ENCODE measurements around the gene MPLKIP.

The MPLKIP gene

DNA sequence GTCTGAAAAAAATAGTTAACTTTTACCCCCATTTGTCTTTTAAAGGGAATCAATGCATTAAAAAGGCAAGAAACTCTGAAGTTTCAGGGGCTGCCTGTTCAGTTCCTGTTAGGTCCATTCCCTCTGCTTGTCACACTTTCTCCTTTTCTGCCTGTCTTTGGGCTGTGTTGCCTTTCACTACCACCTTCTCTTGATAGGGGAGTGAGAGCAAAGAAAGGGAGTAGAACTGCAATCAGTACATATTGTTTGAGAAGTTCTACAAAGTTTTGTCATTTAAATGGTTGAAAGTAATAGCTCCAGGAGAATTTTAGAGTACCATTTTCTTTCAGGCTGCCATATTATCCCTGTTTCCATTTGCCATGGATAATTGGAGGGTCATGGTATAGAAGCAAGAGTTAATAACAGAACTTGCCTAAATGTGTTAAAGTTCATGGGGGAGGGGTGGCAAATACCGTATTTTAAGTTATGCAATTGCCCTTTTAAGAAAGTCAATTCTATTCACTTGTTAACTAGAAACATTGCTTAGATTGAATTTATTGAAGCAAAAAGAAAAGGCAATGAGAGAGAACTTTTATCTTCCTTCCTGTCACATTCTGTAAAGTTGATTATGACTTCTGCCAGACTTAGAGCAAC lies 38.6 kb downstream of the MPLKIP start:
- H3K36me3 Mint-ChIP-seq (ENCODE audit: low read depth), result peaks cover 37% of the 10 kb centered on the region
- H3K4me3 Mint-ChIP-seq, result no peak overlapping the region
- H3K27ac Mint-ChIP-seq, result no peak overlapping the region
- H3K4me1 Mint-ChIP-seq, result no peaks in the 10 kb centered on the region
- no peak for TF ChIP-seq CTCF (IDR thresholded peaks at IDR 0.05)
- DNase-seq, result no peak
- no peaks in the 10 kb centered on the region for H3K9me3 Mint-ChIP-seq
- no peaks in the 10 kb centered on the region for H3K27me3 Mint-ChIP-seq (ENCODE audit: low read depth, poor library complexity)

DNA sequence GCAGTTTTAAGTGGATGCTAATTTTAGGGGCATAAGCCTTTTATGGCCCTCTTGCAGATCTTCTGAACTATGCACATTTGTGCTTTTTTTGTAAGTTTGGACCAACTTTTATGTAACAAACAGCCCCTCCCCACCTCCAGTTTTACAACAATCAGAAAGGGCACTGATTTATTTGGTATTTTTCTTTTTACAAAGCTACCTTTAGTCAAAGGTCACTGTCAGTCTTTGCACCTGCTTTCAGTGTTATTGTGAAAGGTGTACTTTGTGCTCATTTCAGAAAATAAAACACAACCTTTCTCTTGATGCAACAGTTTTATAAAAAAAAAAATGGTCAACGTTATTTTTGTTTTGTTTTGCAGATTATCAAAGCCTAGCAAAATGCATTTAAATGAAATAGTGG lies 39.2 kb downstream of the MPLKIP start:
- TF ChIP-seq CTCF (IDR thresholded peaks at IDR 0.05), result no peak
- no peak overlapping the region for H3K27ac Mint-ChIP-seq
- H3K9me3 Mint-ChIP-seq, result no peaks in the 10 kb centered on the region
- no peaks in the 10 kb centered on the region for H3K27me3 Mint-ChIP-seq (ENCODE audit: low read depth, poor library complexity)
- no peak overlapping the region for H3K4me3 Mint-ChIP-seq
- peaks cover 42% of the 10 kb centered on the region for H3K36me3 Mint-ChIP-seq (ENCODE audit: low read depth)
- H3K4me1 Mint-ChIP-seq, result no peaks in the 10 kb centered on the region
- DNase-seq, result no peak

DNA sequence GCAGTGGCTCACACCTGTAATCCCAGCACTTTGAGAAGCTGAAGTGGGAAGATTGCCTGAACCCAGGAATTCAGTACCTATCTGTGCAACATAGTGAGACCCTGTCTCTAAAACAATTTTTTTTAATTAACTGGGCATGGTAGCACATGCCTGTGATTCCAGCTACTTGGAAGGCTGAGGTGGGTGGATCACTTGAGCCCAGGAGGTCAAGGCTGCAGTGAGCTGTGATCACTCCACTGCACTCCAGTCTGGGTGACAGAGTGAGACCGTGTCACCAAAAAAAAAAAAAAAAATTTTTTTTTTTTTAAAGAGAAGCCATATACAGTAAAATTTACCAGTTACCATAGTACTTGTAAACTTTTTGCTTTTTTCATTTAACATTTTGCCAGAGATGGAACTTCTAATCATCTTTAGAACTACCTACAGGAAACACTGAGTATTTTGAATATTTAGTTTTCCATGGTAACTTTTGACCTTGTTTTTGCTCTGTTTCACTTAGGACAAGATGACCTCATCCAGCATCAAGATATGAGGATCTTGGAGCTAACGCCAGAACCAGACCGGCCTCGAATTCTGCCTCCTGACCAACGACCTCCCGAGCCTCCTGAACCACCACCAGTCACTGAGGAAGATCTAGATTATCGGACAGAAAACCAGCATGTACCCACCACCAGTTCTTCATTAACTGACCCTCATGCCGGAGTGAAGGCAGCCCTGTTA lies 40.6 kb downstream of the MPLKIP start:
- no peak for DNase-seq

GRCh38 chr7:40092182-40092581 lies 42.2 kb downstream of the MPLKIP start:
- H3K9me3 Mint-ChIP-seq, result no peaks in the 10 kb centered on the region
- TF ChIP-seq CTCF (IDR thresholded peaks at IDR 0.05), result no peak
- H3K27ac Mint-ChIP-seq, result no peak overlapping the region
- DNase-seq, result no peak
- no peaks in the 10 kb centered on the region for H3K27me3 Mint-ChIP-seq (ENCODE audit: low read depth, poor library complexity)
- peaks cover 67% of the 10 kb centered on the region for H3K36me3 Mint-ChIP-seq (ENCODE audit: low read depth)
- H3K4me3 Mint-ChIP-seq, result no peak overlapping the region
- H3K4me1 Mint-ChIP-seq, result no peaks in the 10 kb centered on the region

More for the DNA sequence above, 40.6 kb downstream of the MPLKIP start:
- Mint-ChIP-seq H3K27ac (peak overlapping the region; percentile 85), H3K27me3 (ENCODE audit: low read depth, poor library complexity) (no peaks in the 10 kb centered on the region), H3K9me3 (no peaks in the 10 kb centered on the region), H3K4me3 (no peak overlapping the region), H3K4me1 (no peaks in the 10 kb centered on the region), H3K36me3 (ENCODE audit: low read depth) (peaks cover 56% of the 10 kb centered on the region)
- no peak for TF ChIP-seq CTCF (IDR thresholded peaks at IDR 0.05)

DNA sequence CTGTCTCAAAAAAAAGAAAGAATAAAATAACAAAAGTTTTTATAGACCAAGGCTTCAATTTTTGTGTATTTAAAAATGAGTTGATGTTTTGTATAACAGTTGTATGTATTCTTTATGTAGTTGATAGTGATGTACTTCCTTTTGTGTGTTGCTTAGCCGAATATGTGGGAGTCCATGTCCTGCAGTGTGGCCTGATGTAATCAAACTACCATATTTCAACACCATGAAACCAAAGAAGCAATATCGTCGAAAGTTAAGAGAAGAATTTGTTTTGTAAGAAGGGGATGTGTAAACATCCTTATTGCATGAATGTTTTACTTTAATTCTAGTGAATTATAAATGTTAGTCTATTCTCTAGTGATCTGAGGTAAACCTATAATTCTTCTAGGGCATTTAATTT lies 56.6 kb downstream of the MPLKIP start:
- Mint-ChIP-seq H3K4me1 (no peaks in the 10 kb centered on the region), H3K4me3 (no peak overlapping the region), H3K9me3 (no peaks in the 10 kb centered on the region), H3K27me3 (ENCODE audit: low read depth, poor library complexity) (no peaks in the 10 kb centered on the region), H3K36me3 (ENCODE audit: low read depth) (peaks cover 25% of the 10 kb centered on the region), H3K27ac (no peak overlapping the region)
- DNase-seq, result no peak
- no peak for TF ChIP-seq CTCF (IDR thresholded peaks at IDR 0.05)

Measured in nephron progenitor cell (in vitro differentiated cells).